ENCODE measurements around the gene AFAP1.

GRCh38 chr4:7880683-7881082 lies 59.0 kb downstream of the AFAP1 start:
- TF ChIP-seq GATA3 (IDR thresholded peaks at IDR 0.05; ENCODE audit: low read depth, low read length) (no peak), GATA2 (IDR thresholded peaks at IDR 0.05; ENCODE audit: low read depth, low read length) (no peak)

All from SH-SY5Y (cell line).